Mesothelial cell of epicardium (in vitro differentiated cells): Measurements from ENCODE around the gene EZH2. TPM values are rescaled to one million over a fixed set of nuclear protein-coding genes. Genes with fewer than 3 reads are reported as not detected.

ENCODE experiments used
- DNase-seq, 2 experiments: peaks; one replicate each; pipeline ENCODE4 v3.0.0; 2021; ENCODE audit warnings: low spot score in 2 of 2; ENCODE audit not compliant: unreplicated experiment in 2 of 2
- H3K27ac Mint-ChIP-seq: 2 replicates; pipeline ENCODE4 v1.8.0; 2021; ENCODE audit warnings: mixed read lengths
- H3K27me3 Mint-ChIP-seq: 2 replicates; pipeline ENCODE4 v1.8.0; 2021; ENCODE audit warnings: low read depth, mixed read lengths
- H3K36me3 Mint-ChIP-seq: 2 replicates; pipeline ENCODE4 v1.8.0; 2021; ENCODE audit warnings: mixed read lengths
- H3K4me1 Mint-ChIP-seq: 2 replicates; pipeline ENCODE4 v1.8.0; 2021; ENCODE audit warnings: mixed read lengths
- H3K4me3 Mint-ChIP-seq: 2 replicates; pipeline ENCODE4 v1.8.0; 2021; ENCODE audit warnings: mild to moderate bottlenecking, moderate library complexity, mixed read lengths
- H3K9me3 Mint-ChIP-seq: 2 replicates; pipeline ENCODE4 v1.8.0; 2021; ENCODE audit warnings: mixed read lengths
- total RNA-seq: library from RNA; stranded (reverse); gene quantifications from 3 replicates; pipeline ENCODE4 v1.2.1, GENCODE V29; 2021
- TF ChIP-seq, protein P1 (sequence below): fragments of 200-600 bp; sonication (generic); IDR thresholded peaks from one replicate; pipeline ENCODE4 v1.5.0; 2021; ENCODE audit warnings: antibody characterized with exemption; ENCODE audit not compliant: unreplicated experiment

The EZH2 gene
- total RNA-seq, 1 donor from 2014 or later, result 29.2 TPM

DNA sequence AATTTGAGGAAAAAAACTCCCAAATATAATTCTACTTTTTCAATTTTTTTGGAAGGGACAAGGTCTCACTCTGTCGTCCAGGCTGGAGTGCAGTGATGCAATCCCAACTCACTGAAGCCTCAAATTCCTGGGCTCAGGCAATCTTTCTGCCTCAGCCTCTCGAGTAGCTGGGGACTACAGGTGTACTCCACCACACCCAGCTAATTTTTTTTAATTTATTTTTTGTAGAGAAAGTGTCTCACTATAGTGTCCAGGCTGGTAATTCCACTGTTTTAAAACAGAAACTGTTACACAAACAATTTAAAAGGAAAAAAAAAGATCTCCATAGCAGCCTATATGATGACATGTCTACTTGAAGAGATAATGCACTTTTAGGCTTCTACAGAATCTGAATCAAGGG is 25.6 kb downstream of the EZH2 start:
- TF ChIP-seq, protein P1, sequence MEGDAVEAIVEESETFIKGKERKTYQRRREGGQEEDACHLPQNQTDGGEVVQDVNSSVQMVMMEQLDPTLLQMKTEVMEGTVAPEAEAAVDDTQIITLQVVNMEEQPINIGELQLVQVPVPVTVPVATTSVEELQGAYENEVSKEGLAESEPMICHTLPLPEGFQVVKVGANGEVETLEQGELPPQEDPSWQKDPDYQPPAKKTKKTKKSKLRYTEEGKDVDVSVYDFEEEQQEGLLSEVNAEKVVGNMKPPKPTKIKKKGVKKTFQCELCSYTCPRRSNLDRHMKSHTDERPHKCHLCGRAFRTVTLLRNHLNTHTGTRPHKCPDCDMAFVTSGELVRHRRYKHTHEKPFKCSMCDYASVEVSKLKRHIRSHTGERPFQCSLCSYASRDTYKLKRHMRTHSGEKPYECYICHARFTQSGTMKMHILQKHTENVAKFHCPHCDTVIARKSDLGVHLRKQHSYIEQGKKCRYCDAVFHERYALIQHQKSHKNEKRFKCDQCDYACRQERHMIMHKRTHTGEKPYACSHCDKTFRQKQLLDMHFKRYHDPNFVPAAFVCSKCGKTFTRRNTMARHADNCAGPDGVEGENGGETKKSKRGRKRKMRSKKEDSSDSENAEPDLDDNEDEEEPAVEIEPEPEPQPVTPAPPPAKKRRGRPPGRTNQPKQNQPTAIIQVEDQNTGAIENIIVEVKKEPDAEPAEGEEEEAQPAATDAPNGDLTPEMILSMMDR, result no peak
- Mint-ChIP-seq H3K36me3 (no peaks in the 10 kb centered on the region), H3K4me3 (no peak overlapping the region), H3K27me3 (no peaks in the 10 kb centered on the region), H3K9me3 (no peaks in the 10 kb centered on the region), H3K4me1 (peaks cover 12% of the 10 kb centered on the region), H3K27ac (no peak overlapping the region)
- DNase-seq, result no peak

DNA sequence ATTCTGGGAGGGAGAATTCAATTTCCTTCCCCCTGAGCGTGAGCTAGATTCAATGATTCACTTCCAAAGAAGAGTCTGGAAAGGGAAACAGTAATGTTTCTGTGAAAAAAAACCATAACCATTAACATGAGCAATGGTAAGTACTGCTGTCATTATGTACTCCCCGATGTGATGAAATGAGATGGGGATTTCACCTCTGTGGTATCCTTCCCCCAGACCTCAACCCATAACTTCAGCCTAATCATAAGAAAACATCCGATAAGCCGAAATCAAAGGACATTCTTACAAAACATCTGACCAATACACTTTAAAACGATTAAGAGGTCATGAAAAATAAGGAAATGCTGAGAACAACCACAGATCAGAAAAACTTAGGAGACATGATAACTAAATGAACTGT is 27.2 kb downstream of the EZH2 start:
- Mint-ChIP-seq H3K27me3 (no peaks in the 10 kb centered on the region), H3K4me1 (peaks cover 10% of the 10 kb centered on the region), H3K9me3 (no peaks in the 10 kb centered on the region), H3K36me3 (no peaks in the 10 kb centered on the region), H3K27ac (peak overlapping the region; percentile 30), H3K4me3 (no peak overlapping the region)
- no peak for DNase-seq
- TF ChIP-seq, protein P1, result no peak

DNA sequence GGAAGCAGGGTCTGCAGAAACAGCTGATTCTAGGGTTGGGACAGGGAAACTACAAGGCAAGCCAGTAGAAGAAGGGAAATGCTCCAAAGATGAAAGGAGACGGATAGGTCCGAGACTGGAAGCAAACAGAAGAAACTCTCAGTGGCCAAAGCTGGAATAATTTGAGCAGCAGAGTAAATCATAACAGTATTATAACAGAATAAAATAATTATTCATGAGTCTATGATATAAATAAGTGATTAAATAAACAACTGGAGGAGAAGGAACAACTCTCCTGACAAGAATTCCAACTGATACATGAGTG is 27.6 kb downstream of the EZH2 start:
- H3K27ac Mint-ChIP-seq, result no peak overlapping the region
- TF ChIP-seq, protein P1, result no peak
- H3K4me3 Mint-ChIP-seq, result no peak overlapping the region
- H3K9me3 Mint-ChIP-seq, result no peaks in the 10 kb centered on the region
- no peak for DNase-seq
- H3K4me1 Mint-ChIP-seq, result peaks cover 10% of the 10 kb centered on the region
- no peaks in the 10 kb centered on the region for H3K27me3 Mint-ChIP-seq
- H3K36me3 Mint-ChIP-seq, result no peaks in the 10 kb centered on the region

DNA sequence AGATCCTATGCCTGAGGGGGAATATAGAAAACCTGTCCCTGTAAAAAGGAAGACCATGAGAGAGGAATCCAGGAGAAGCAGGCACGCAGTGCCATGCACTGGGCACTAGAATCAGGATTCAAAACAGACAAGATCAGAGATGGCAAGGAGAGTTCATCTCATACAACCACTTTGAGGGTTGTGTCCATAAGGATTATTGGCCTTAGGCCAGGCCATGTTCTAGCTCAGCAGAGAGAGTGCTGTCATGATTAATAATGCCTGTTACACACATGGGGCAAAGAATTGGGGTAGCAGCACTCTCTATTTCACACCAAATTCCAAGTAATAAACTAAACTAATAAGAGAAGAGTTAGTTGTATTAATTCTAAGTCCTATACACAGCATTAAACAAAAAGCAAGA is 29.1 kb downstream of the EZH2 start:
- no peak overlapping the region for H3K27ac Mint-ChIP-seq
- DNase-seq, result no peak
- H3K9me3 Mint-ChIP-seq, result no peaks in the 10 kb centered on the region
- H3K4me3 Mint-ChIP-seq, result no peak overlapping the region
- peaks cover 14% of the 10 kb centered on the region for H3K4me1 Mint-ChIP-seq
- H3K27me3 Mint-ChIP-seq, result no peaks in the 10 kb centered on the region
- H3K36me3 Mint-ChIP-seq, result no peaks in the 10 kb centered on the region
- TF ChIP-seq, protein P1, result no peak

DNA sequence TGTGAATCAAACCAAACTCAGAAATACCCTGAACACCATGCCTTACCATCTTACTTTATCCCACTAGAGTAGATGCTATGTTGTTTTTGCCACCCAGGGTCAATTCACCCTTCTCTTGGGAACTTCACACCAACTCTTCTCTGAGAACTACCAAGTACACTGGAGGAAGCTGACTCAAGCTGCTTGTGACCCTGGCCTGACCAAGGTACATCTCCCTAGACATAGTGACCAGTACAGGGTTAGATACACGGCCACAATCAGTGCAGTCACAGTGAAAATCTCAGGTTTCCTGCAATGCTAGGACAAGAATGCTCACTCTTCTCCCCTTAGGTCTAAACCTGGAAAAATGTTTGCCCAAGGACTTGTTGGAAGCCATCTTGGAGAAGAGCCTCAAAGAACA is 31.8 kb downstream of the EZH2 start:
- Mint-ChIP-seq H3K4me1 (peaks cover 38% of the 10 kb centered on the region), H3K9me3 (no peaks in the 10 kb centered on the region), H3K4me3 (no peak overlapping the region), H3K27me3 (no peaks in the 10 kb centered on the region), H3K27ac (no peak overlapping the region), H3K36me3 (no peaks in the 10 kb centered on the region)
- TF ChIP-seq, protein P1, result no peak
- DNase-seq, result no peak

DNA sequence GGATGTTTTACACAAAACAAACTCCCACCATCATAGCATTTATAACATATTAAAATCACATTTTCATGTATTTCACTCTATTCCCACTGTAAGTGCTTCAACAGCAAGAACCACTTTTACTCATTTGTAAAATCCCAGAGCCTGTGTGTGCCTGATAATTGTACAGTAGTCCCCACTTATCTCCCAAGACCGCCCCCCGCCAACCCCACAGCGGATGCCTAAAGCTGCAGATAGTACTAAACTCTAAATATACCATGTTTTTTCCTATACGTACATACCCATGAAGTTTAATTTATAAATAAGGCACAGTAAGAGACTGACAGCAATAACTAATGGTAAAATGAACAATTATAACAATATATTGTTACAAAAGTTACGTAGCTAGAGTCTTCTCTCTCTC is 33.5 kb downstream of the EZH2 start:
- TF ChIP-seq, protein P1, result no peak
- H3K4me1 Mint-ChIP-seq, result peaks cover 38% of the 10 kb centered on the region
- no peak for DNase-seq
- H3K27ac Mint-ChIP-seq, result peak overlapping the region; percentile 77
- no peaks in the 10 kb centered on the region for H3K9me3 Mint-ChIP-seq
- no peaks in the 10 kb centered on the region for H3K27me3 Mint-ChIP-seq
- no peak overlapping the region for H3K4me3 Mint-ChIP-seq
- no peaks in the 10 kb centered on the region for H3K36me3 Mint-ChIP-seq
